22Rv1 (cell line): ENCODE measurements around the gene FAM117A.

Experiments used
- H3K27ac ChIP-seq: fragments of 450-650 bp; 2 replicates; pipeline ENCODE4 v1.5.1; 2017
- ZFX ChIP-seq: fragments of 450-650 bp; IDR thresholded peaks from 2 replicates; pipeline ENCODE4 v1.6.1; 2017; ENCODE audit warnings: antibody characterized with exemption, borderline replicate concordance
- TF ChIP-seq, protein P1 (sequence below): fragments of 450-650 bp; IDR thresholded peaks from 2 replicates; pipeline ENCODE4 v1.5.1; 2017; ENCODE audit warnings: mild to moderate bottlenecking

FAM117A gene

DNA sequence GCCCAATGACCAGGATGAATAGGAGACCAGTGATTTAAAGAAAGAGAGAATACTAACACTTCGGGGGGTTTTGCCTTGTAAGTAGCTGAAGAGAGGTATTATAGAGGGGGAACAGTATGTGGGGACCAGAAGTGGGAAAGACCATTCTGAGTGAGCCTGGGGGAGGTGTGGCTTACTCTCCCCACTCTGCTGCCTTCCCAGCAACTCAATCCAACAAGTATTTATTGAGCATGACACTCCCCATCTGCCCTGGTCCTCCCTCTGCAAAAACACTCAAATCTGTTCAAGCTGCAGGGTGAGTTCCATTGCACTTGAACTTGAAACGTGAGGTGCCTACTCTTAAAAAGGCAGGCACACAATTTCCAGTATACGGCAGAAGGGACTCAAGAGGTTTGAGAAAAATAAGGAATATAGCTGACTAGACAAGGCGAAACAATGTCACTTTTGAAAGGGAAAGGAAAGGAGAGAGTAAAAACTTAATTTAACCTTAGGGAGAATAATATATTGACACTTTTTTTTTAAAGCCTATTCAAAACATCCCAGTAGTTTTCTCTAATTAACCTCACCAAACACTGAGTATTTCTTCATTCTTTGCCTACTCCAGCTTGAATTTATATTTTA is 8.2 kb downstream of the FAM117A start:
- H3K27ac ChIP-seq = no peak overlapping the region
- no peak for TF ChIP-seq ZFX
- TF ChIP-seq, protein P1, sequence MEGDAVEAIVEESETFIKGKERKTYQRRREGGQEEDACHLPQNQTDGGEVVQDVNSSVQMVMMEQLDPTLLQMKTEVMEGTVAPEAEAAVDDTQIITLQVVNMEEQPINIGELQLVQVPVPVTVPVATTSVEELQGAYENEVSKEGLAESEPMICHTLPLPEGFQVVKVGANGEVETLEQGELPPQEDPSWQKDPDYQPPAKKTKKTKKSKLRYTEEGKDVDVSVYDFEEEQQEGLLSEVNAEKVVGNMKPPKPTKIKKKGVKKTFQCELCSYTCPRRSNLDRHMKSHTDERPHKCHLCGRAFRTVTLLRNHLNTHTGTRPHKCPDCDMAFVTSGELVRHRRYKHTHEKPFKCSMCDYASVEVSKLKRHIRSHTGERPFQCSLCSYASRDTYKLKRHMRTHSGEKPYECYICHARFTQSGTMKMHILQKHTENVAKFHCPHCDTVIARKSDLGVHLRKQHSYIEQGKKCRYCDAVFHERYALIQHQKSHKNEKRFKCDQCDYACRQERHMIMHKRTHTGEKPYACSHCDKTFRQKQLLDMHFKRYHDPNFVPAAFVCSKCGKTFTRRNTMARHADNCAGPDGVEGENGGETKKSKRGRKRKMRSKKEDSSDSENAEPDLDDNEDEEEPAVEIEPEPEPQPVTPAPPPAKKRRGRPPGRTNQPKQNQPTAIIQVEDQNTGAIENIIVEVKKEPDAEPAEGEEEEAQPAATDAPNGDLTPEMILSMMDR = no peak

DNA sequence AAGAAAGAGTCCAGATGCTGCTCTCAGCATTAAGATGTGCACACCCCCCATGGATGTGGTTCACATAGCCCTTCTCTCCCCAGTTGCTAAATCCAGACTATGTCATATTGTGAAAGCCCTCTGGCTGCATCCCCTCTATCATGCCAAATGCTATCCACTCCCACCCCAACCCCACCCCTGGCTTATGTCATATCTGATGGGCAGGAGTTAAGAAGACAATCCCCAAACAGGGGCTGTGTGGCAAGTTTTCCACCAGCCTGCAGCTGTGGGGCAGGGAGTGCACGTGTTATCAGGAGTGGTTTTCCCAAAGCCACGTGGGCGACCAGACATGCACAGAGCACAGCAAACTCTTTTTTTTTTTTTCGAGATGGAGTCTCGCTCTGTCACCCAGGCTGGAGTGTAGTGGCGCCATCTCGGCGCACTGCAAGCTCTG is 10.0 kb downstream of the FAM117A start:
- TF ChIP-seq, protein P1 = no peak
- no peak for TF ChIP-seq ZFX
- no peak overlapping the region for H3K27ac ChIP-seq

DNA sequence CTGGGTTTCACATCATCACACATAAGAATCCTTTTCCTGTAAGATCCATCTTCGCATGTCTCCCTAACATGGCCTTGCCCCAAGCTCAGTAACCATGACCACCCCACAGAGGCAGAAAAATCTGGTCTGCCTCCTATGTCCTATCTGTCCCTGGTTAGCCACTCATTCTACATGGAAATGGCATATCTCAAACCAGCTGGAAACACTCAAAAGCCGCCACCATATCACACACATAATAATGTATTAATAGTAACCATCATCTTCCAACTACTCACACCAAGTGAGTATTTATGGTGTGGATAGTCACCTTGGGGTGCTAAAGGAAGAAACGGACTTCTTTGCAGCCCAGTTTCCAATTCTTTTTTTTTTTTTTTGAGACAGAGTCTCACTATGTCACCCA is 11.4 kb downstream of the FAM117A start:
- H3K27ac ChIP-seq = no peak overlapping the region
- no peak for TF ChIP-seq ZFX
- TF ChIP-seq, protein P1 = no peak

DNA sequence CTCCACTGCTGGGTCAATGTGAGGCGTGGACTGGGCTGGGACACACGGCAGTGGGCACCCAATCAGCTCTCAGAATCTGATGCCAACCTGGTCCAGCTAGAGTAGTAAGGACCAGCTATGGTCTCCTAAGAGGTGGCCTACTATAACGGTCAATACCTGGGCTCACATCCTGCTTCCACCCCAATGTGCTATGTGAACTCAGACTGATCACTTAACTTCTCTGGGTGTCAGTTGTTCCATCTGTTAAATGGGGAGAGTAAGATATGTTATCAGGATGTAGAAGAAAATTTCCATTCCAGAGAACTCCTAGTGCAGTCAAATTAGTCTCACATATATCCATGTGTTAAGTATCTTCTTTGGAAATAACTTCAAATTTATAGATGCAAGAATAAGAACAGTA is 14.2 kb downstream of the FAM117A start:
- TF ChIP-seq, protein P1 = no peak
- TF ChIP-seq ZFX = no peak
- no peak overlapping the region for H3K27ac ChIP-seq

DNA sequence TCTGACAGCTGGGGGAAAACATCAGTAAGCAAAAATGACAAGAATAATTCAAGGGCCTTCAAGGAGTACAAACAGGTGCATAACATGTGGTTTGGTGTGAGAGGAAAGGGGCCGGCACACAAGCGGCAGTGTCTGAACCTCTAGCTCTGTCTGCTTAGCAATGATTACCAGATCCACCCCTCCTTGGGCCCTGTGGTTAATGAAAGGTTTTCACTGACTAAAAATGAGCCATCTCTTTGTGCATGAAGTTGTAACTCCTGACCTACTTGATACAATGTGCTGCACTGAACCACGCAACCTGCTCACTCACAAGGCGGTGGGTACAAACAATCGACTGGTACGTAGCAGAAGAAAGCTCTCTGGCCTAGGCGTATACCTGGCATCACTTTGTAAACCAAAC is 15.1 kb downstream of the FAM117A start:
- TF ChIP-seq, protein P1 = no peak
- no peak for TF ChIP-seq ZFX
- no peak overlapping the region for H3K27ac ChIP-seq

DNA sequence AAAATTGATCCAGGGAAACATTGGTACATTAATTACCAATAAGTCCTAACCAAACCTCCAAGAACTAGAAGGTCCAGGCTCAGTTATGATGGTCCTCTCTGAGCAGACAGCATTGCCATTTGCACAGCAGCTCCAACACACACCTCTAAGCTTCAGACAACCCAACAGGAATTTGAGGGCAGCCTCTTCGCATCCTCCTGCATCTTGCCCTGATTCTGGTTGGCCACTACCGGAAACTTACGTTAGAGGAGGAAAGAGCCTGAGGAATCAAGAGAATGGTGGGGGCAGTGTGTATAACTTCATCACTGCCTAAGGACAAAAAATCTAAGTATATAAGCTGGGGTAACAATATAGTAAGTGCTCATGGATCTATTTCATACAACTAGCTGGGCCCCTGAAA is 15.7 kb downstream of the FAM117A start:
- TF ChIP-seq, protein P1 = no peak
- TF ChIP-seq ZFX = no peak
- H3K27ac ChIP-seq = no peak overlapping the region

DNA sequence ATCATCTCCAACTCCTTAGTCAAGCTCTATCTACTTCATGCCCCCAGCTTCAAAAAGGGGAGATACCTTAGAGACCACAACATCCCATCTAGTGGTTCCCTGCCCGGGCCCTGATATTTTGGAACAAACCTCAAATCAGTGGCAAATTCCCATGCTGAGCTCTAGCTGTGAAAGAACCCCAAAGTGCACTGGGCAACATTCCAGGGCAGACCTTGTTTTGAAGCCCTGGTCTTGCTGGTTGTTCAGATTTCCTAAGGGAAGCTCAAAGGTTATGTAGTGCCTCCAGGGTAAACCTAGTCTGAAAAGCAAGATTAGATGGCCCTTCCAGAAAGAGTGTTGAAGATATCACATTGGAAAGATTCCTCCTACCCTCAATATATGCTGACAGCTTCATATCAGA is 16.3 kb downstream of the FAM117A start:
- TF ChIP-seq, protein P1 = no peak
- TF ChIP-seq ZFX = no peak
- no peak overlapping the region for H3K27ac ChIP-seq
